ENCODE measurements around the gene GAL.
"Not testable (repeated sequence)": the region's sequence is repeated elsewhere in the genome, so short reads cannot be mapped to it uniquely, and the experiment has no call there.

GAL gene

DNA sequence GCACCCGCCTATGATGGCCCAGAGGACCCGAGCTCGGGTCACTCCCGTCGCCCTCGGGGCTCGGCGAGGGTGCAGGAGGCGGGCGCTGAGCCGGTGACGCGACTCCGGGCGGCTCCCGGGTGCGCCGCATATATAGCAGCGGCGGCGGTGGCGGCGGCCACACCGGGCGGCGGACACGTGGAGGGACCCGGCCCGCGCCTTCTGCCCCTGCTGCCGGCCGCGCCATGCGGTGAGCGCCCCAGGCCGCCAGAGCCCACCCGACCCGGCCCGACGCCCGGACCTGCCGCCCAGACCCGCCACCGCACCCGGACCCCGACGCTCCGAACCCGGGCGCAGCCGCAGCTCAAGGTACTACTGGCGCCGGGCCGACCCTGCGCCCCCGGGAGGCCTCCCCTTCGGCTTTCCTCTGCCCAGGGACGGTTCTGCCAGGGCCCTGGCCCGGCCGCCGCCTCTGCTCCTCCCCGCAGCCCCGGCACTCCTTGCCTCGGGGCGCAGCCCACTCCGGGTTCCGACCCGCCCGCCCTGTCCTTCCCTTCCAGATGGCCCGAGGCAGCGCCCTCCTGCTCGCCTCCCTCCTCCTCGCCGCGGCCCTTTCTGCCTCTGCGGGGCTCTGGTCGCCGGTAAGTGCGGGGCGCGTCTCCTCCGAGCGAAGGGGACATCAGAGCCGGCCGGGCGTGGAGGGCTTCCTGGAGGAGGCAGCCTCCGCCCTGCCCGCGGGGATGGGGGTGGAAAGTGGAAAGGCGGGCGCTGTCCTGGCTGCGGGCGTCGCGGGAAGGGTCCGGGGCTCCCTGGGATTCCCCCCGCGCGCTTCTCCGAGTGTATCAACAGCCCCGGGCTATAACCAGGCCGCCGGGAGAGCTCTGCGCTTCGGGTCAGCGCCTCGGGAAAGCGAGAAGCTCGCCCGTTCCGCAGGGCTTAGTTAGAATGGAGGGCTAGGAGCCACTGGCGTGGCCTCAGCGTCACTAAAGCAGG, at the start of gene GAL:
TSS of gene GAL (plus strand) at position 160 of the 972 bp plus-strand sequence. CDS start at position 540, 380 bp downstream.
- no peak for DNase-seq (ENCODE audit: low read depth in 2 of 2)

DNA sequence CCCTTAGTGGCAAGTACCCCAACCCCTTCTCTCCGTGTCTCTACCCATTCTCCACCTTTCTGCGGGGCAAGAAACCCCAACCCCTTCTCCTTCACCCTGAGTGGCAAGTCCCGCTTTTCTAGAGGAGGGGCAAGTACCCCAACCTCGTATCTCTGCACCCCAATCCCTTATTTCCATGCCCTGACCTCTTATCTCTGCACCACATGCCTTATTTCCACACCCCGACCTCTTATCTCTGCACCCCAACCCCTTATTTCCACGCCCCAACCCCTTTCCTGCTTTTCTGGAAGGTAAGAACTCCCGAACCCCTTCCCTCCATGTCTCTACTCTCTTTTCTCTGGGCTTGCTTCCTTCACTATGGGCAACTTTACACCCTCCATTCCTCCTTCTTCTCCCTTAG, 49.7 kb upstream of the GAL start:
- not testable (repeated sequence) for DNase-seq (ENCODE audit: low read depth in 2 of 2)

DNA sequence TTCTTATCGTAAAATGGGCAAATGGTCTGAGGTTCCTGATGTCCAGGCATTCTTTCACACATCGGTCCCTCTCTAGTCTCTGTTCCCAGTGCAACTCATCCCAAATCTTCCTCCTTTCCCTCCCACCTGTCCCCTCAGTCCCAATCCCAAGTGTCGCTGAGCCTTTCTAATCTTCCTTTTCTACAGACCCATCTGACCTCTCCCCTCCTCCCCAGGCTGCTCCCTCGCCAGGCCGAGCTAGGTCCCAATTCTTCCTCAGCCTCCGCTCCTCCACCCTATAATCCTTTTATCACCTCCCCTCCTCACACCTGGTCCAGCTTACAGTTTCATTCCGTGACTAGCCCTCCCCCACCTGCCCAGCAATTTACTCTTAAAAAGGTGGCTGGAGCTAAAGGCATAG, 49.2 kb upstream of the GAL start:
- DNase-seq (ENCODE audit: low read depth in 2 of 2): not testable (repeated sequence)

DNA sequence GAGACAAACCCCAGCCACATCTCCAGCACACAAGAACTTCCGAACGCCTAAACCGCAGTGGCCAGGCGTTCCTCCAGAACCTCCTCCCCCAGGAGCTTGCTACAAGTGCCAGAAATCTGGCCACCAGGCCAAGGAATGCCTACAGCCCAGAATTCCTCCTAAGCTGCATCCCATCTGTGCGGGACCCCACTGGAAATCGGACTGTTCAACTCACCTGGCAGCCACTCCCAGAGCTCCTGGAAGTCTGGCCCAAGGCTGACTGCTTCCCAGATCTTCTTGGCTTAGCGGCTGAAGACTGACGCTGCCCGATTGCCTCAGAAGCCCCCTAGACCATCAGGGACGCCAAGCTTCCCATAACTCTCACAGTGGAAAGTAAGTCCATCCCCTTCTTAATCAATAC, 48.5 kb upstream of the GAL start:
- DNase-seq (ENCODE audit: low read depth in 2 of 2): not testable (repeated sequence)

DNA sequence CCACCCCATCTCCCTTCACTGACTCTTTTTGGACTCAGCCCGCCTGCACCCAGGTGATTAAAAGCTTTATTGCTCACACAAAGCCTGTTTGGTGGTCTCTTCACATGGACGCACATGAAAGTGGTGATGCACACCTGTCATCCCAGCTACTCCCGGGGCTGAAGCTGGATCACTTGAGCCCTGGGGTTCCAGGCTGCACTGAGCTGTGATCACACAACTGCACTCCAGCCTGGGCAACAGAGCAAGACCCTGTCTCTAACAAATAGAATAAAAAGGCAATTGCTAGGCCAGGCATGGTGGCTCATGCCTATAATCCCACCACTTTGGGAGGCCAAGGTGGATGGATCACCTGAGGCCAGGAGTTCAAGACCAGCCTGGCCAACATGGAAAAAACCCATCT, 45.0 kb upstream of the GAL start:
- not testable (repeated sequence) for DNase-seq (ENCODE audit: low read depth in 2 of 2)

GRCh38 chr11:68641880-68642279, 42.5 kb upstream of the GAL start:
- no peak for DNase-seq (ENCODE audit: low read depth in 2 of 2)

DNA sequence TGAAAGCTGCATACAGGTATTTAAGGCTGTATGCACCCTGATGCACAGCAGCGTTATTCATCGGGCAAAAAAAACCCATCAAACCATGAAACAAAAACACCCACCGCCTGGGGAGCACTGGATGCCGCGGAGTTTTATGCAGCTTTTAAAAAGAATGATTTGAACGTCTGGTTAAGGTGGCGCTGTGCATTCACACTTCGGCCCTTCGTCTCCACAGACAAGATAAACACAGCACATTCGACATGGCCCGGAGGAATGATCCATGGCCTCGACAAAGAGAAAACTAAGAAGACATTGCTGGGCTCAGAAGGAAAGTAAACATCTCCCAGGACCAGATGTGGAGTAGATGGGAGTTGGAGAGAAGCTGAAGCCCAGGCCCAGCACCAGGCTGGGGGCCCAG, 40.8 kb upstream of the GAL start:
- DNase-seq (ENCODE audit: low read depth in 2 of 2): no peak

DNA sequence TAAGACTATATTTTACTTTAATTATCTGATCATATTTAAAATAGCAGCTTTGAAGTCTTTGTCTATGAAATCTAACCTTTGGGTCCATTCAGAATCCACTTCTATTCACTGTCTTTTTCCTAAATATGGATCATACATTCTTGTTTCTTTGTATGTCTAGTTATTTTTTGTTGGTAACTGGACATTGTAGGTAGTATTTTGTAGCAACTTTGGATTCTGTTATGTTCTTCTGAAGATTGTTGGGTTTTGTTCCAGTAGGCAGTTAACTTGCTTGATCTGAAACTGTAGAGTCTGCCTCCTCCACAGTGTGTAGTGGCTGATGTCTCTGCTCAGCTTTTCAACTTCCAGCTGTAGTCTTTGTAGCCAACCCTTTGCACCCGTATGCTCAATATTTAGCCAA, 37.5 kb upstream of the GAL start:
- DNase-seq (ENCODE audit: low read depth in 2 of 2): no peak

DNA sequence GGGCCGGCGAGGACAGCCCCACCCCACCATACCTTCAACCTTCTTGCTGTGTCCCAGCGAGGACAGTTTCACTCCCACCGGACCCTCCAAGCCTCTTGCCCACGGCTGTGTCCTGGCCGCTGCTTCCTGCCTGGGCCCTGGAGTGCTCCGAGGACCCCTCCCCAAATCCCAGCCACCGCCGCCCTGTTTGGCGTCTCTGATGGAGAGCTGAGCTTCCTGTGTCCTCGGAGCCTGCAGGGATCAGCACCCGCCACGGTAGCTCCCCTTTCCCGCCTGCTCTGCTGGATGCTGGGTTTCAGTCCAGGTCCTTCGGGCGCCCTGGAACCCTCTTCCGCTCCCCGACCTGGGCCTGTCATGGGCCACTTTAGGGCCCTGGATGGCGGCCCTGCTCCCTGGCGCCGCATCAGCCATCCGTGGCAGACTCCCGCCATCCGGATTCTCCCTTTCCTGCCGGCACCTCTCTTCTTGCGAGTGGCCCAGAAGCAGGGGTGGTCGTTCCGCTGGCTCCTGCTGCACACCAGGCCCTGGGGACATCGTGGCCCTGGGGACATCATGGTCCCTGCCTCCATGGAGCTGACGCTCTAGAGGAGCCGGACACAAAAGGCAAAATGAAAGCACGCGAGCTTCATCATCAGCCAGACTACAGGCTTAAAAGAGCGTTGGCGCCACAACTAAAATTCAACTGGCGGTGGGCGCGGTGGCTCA, 34.3 kb upstream of the GAL start:
- no peak for DNase-seq (ENCODE audit: low read depth in 2 of 2)

DNA sequence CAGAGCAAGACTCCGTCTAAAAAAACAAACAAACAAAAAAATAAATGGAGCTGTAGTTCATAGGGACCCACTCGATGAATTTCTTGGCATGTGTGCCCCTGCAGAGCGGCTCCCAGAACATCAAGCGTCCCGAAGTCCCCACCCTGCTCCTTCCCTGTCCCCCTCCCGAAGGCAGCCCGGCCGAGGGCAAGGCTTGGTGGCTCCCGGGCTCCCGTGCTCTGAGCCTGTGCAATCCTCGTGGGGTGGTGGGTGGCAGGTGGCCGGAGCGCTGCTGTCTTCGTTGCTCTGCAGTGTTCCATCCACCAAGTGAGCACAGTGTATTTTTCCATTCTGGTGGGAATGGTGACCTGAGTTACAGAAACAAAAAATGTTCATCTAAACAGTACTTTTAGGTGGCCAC, 33.5 kb upstream of the GAL start:
- DNase-seq (ENCODE audit: low read depth in 2 of 2): no peak

DNA sequence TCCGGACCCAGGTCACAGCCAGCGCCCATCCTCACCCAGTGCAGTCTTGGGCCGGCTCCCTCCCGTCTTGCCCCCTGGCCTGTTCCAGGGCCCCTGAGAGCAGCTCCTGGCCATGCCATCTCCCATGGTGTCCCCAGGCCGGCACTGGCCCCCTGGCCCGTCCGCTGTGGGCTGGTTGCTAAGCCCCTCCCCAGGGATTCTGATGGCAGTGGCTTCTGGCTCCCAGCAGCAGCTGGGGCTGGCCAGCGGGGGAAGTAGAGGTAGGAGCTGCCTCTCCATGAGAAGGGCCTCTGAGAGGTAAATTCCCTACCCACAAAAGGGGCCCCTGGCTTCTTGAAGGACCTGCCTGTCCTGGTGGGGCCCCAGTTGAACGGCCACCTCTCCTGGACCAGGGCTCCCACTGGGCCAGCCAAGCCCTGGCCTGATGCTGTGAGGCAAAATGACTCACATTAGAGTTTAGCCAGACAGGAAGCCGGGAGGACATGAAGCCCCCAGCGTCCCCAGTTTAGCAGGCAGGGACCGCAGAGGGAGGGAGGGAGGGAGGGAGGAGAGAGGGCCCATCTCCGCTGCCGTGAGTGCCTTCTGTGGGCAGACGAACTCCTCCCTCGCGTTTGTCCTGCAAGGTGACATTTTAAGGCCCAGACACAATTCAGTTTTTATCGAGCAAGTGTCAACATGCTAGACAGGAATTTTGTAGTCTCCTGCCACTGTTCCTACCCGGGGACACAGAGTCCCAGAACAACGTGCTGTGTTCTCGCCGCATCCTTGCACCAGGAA, 32.9 kb upstream of the GAL start:
- DNase-seq (ENCODE audit: low read depth in 2 of 2): no peak

DNA sequence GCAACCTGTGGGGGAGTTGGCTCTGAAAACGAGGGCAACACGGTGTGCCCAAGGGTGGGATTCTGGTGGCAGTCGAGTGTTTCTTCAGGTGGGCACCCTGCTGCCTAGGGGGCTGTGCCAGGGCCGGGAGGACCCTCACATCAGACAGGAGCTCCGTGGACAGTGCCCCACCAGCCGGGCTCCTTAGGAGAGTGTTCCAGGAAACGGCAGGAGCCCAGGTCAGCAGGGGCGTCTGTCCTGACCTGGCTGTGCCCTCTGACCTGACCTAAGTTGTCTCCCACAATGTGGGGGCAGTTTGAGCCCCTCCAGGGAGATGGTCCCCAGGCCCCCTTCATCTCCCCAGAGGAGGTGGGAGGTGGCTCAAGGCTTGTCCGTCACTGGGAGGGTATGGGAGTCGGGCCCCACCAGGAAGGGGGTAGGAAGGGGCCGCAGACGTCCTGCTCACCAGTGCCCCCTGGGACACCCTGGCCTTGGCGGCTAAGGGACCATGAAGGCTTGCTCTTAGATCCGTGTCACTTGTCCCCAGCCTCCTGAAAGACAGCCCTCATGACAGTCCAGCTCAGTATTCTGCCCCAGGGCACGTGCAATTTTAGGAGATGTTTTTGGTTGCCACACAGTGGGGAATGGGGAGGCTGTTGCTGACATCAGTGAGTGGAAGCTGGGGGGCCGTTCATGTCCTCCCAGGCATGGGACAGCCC, 32.2 kb upstream of the GAL start:
- no peak for DNase-seq (ENCODE audit: low read depth in 2 of 2)

DNA sequence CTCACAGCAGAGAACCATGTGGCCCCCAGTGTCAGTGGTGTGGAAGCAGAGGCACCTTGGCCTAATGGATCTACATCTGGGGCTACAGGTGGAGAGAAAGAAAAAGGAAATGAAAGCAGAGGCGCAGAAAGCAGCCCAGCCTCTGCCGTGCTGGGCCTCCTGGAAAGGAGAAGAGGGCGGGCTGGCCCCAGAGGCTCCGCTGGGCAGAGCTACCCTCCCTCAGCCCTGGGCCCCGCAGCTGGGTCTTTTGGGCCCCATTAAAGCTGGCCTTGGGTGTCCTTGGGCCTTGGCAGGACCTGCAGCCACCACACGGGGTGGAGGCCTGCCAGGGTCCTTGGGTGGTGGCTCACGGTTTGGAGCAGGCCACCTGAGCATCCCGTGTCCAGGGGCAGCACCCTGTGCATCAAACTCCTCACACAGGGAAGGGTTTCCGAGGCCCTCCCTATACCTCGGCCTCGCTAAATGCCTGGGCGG, 31.6 kb upstream of the GAL start:
- no peak for DNase-seq (ENCODE audit: low read depth in 2 of 2)

- no peak for DNase-seq (ENCODE audit: low read depth in 2 of 2)
Measured at GRCh38 chr11:68653486-68654430, 30.6 kb upstream of the GAL start.

DNA sequence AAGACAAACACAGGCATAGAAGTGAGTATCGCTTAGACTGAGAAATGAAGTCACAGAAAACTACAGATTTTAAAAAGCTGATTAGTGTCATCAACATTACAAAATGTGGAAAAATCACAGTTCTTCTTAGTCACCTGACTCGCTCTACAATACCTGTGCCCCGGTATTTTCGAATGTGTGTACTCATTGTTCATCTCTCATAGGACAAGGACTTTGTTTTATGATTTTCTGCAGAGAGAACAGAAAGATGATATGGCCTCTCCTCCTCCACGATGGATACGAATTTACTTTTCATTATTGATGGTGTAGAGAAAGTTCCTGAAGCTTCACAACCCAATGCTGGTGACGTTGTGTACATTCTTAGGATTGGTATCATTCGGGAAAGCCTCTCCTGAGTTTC, 29.4 kb upstream of the GAL start:
- DNase-seq (ENCODE audit: low read depth in 2 of 2): no peak

GRCh38 chr11:68655406-68655805, 28.9 kb upstream of the GAL start:
- no peak for DNase-seq (ENCODE audit: low read depth in 2 of 2)

GRCh38 chr11:68655806-68656205, 28.5 kb upstream of the GAL start:
- no peak for DNase-seq (ENCODE audit: low read depth in 2 of 2)

GRCh38 chr11:68657021-68657780, 27.1 kb upstream of the GAL start:
- DNase-seq (ENCODE audit: low read depth in 2 of 2): no peak

GRCh38 chr11:68658097-68658496, 26.2 kb upstream of the GAL start:
- DNase-seq (ENCODE audit: low read depth in 2 of 2): no peak

DNA sequence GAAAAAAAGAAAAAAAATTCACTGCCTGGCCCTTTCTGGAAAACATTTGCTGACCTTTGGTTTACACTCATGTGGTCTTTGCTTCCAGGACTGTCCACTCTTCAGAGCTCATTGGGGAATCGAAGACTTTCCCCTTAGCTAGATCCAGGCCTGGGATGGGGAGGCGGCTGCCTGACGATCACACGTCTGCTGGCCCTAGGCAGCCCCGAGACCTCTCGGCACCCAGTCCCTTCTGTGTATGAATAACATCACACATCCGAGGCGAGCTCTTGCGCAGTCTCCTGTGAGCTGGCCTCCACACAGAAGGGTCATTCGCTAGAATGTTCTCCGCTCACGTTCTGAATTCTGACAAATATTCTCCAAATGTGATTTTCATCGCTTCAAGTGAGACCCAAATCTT, 25.7 kb upstream of the GAL start:
- no peak for DNase-seq (ENCODE audit: low read depth in 2 of 2)
